SU-DHL-6 (cell line): ENCODE data around the gene NUP205.

ENCODE experiments used
- CTCF ChIP-seq: fragments of 200-600 bp; sonication (generic); IDR thresholded peaks from one replicate; pipeline ENCODE4 v1.5.1; 2017; ENCODE audit warnings: antibody characterized with exemption, mild to moderate bottlenecking, low read length, moderate library complexity; ENCODE audit not compliant: insufficient read depth, poor library complexity, severe bottlenecking
- EZH2phosphoT487 ChIP-seq: fragments of 200-600 bp; sonication (generic), shearing (Covaris generic); conservative IDR thresholded peaks from 2 replicates; pipeline ENCODE4 v1.6.1; 2018; ENCODE audit warnings: mild to moderate bottlenecking, antibody characterized with exemption, low read length, moderate library complexity, mixed read lengths

GRCh38 chr7:135536150-135536549 is 21.6 kb upstream of the NUP205 start:
- TF ChIP-seq CTCF (no peak), EZH2phosphoT487 (no peak)
